HepG2 (cell line): ENCODE data around the gene EHD4.

ENCODE experiments used
- CTCF ChIP-seq: sonication (generic); formaldehyde crosslinking; IDR thresholded peaks from 2 replicates; pipeline ENCODE4 v1.5.0; 2020; ENCODE audit warnings: mild to moderate bottlenecking, missing genetic modification reagents, moderate library complexity
- DR1 ChIP-seq: sonication (generic); formaldehyde crosslinking; IDR thresholded peaks from 2 replicates; pipeline ENCODE4 v1.8.0; 2021; ENCODE audit warnings: mild to moderate bottlenecking, missing genetic modification reagents, inconsistent platforms
- EZH2 ChIP-seq: conservative IDR thresholded peaks from 2 replicates; pipeline ENCODE4 v1.6.1; 2012; ENCODE audit warnings: mild to moderate bottlenecking, low read depth, low read length, moderate library complexity
- MAFK ChIP-seq, 2 experiments: IDR thresholded peaks in 1 of 2; conservative IDR thresholded peaks in 1 of 2; 2 replicates each; pipeline ENCODE4 v1.6.1; 2011; ENCODE audit warnings: improper control_type of control experiment in 2 of 2, low read length in 2 of 2
- NFIC ChIP-seq: IDR thresholded peaks from 2 replicates; pipeline ENCODE4 v1.6.1; 2012; ENCODE audit warnings: mild to moderate bottlenecking, low read length, inconsistent platforms
- PATZ1 ChIP-seq: sonication (generic); formaldehyde crosslinking; IDR thresholded peaks from 2 replicates; pipeline ENCODE4 v1.4.0; 2020; ENCODE audit warnings: missing genetic modification reagents
- SRSF9 ChIP-seq: fragments of 200-400 bp; formaldehyde crosslinking; IDR thresholded peaks from 2 replicates; pipeline ENCODE4 v1.6.1; 2018; ENCODE audit warnings: borderline replicate concordance, mild to moderate bottlenecking, low read depth, low read length; ENCODE audit not compliant: insufficient read depth, poor library complexity, severe bottlenecking
- TCF7L2 ChIP-seq: IDR thresholded peaks from 2 replicates; pipeline ENCODE4 v1.6.1; 2011; ENCODE audit warnings: mild to moderate bottlenecking, low read depth, low read length, moderate library complexity
- ZKSCAN8 ChIP-seq: IDR thresholded peaks from 2 replicates; pipeline ENCODE4 v1.6.1; 2016; ENCODE audit warnings: borderline replicate concordance, missing genetic modification reagents, missing compliant biosample characterization
- ZNF772 ChIP-seq: sonication (generic); formaldehyde crosslinking; IDR thresholded peaks from 2 replicates; pipeline ENCODE4 v1.5.0; 2020; ENCODE audit warnings: mild to moderate bottlenecking, missing genetic modification reagents

GRCh38 chr15:41918506-41919126 lies 53.7 kb downstream of the EHD4 start:
- no peak for TF ChIP-seq NFIC
- TF ChIP-seq EZH2 = no peak
- no peak for TF ChIP-seq CTCF (CRISPR knock-in tag)
- TF ChIP-seq TCF7L2 = no peak
- no peak for TF ChIP-seq ZKSCAN8 (CRISPR knock-in tag)
- no peak for TF ChIP-seq ZNF772
- TF ChIP-seq PATZ1 (CRISPR knock-in tag) = no peak
- no peak for TF ChIP-seq SRSF9
- no peak for TF ChIP-seq DR1 (CRISPR knock-in tag)
- no peak for TF ChIP-seq MAFK (conservative IDR thresholded peaks at IDR 0.05 in 1 of 2, IDR thresholded peaks at IDR 0.05 in 1 of 2; ENCODE audit: low read length in 2 of 2)
